ENCODE measurements around the gene PDLIM1. TPM values are rescaled to one million over a fixed set of nuclear protein-coding genes. Genes with fewer than 3 reads are reported as not detected.
A peak's percentile ranks its signal among the peaks of the same experiment; 100 is the strongest.

PDLIM1 gene
- total and polyA plus RNA-seq, 9 of the 15 experiments (the other 6 are each of a cell fraction or from before 2014, with no cell fraction given), result 19.8 to 164 (median 39.1) TPM

GRCh38 chr10:95336702-95337101 lies 45.9 kb upstream of the PDLIM1 start:
- peak in 2 of 4 experiments; percentile 23 to 45 for DNase-seq (ENCODE audit: extremely low read depth in 1 of 4, low spot score in 3 of 4)
- no peaks in the 10 kb centered on the region for H4K20me1 ChIP-seq (replicated peaks; ENCODE audit: control insufficient read depth, insufficient read depth, low read length)
- H3K4me1 ChIP-seq (replicated peaks in 1 of 2; ENCODE audit: control insufficient read depth in 2 of 2, insufficient read depth in 2 of 2, low read length in 2 of 2), result peaks cover 5 to 9% of the 10 kb centered on the region in 2 experiments; a peak in 4 of 5 replicates
- no peaks in the 10 kb centered on the region for H3K9me3 ChIP-seq (replicated peaks; ENCODE audit: control insufficient read depth, insufficient read depth, low read depth, low read length)
- H3K9me1 ChIP-seq (ENCODE audit: control insufficient read depth, insufficient read depth, low read length), result no peaks in the 10 kb centered on the region
- BruUV-seq (replicated peaks), result no TSS peak
- no peak overlapping the region for H3K27ac ChIP-seq (ENCODE audit: extremely low read depth, low read depth, low read length)
- no peak overlapping the region for H3K4me2 ChIP-seq (ENCODE audit: insufficient read depth, low read length)
- no peaks in the 10 kb centered on the region for H3K79me2 ChIP-seq (ENCODE audit: control insufficient read depth, insufficient read depth, low read length)
- in situ Hi-C loops (cut with MboI), result no loop called here
- H3K9ac ChIP-seq (ENCODE audit: insufficient read depth in 1 of 2, low read depth in 2 of 2, low read length in 2 of 2), result peak overlapping the region in 1 of 2 experiments; percentile 50; a peak in 1 of 4 replicates
- no peaks in the 10 kb centered on the region; a peak in 1 of 5 replicates for H3K27me3 ChIP-seq (ENCODE audit: control insufficient read depth in 2 of 2, insufficient read depth in 2 of 2, low read length in 2 of 2)
- H2AFZ ChIP-seq (ENCODE audit: low read depth, low read length), result no peak overlapping the region
- POLR2A ChIA-PET, result interaction anchor here (0.6 kb wide), 1 partner anchor 214 kb away, joined by 3 read pairs; no protein-coding TSS in a partner anchor
- intact Hi-C loops (cut with micrococcal nuclease), result no loop called here
- WGBS (ENCODE audit: insufficient coverage, low coverage, missing lambda C conversion rate), result 61% methylated on average over 3 of the region's 9 CpGs
- CTCF ChIA-PET (ENCODE audit: low intra/inter-chr PET ratio), result no interaction called here
- H3K4me3 ChIP-seq, result no peak overlapping the region
- H3K36me3 ChIP-seq (ENCODE audit: control insufficient read depth, insufficient read depth, low read length), result no peaks in the 10 kb centered on the region; the same call in 2 of the 3 replicates
- no peak for FAIRE-seq
- peak; percentile 90 for ATAC-seq
- TF ChIP-seq CTCF (IDR thresholded peaks at IDR 0.05 in 2 of 3, conservative IDR thresholded peaks at IDR 0.05 in 1 of 3; ENCODE audit: insufficient read depth in 2 of 3, low read depth in 1 of 3, low read length in 3 of 3) (peak in 2 of 3 experiments; percentile 46 to 48; a peak in 4 of 6 replicates), DEAF1 (CRISPR knock-in tag; IDR thresholded peaks at IDR 0.05) (0 out of 2 replicates have a peak, but pooled peaks have one; percentile 9), ASH1L (IDR thresholded peaks at IDR 0.05; ENCODE audit: borderline replicate concordance, low read depth, partially characterized antibody) (no peak), ZNF518B (CRISPR knock-in tag; IDR thresholded peaks at IDR 0.05) (no peak), RAD21 (CRISPR knock-in tag; conservative IDR thresholded peaks at IDR 0.05 in 1 of 2, IDR thresholded peaks at IDR 0.05 in 1 of 2) (peak; percentile 40 to 65; a peak in 3 of 4 replicates), WHSC1 (IDR thresholded peaks at IDR 0.05; ENCODE audit: low read length) (no peak), ZFP36 (IDR thresholded peaks at IDR 0.05; ENCODE audit: low read depth, low read length, partially characterized antibody) (no peak), PATZ1 (CRISPR knock-in tag; IDR thresholded peaks at IDR 0.05; ENCODE audit: borderline replicate concordance) (no peak), CREM (IDR thresholded peaks at IDR 0.05; ENCODE audit: low read depth) (no peak), ZFP1 (CRISPR knock-in tag; IDR thresholded peaks at IDR 0.05) (no peak), SAFB2 (IDR thresholded peaks at IDR 0.05; ENCODE audit: borderline replicate concordance, low read depth, low read length, severe bottlenecking) (no peak), POLR2B (IDR thresholded peaks at IDR 0.05; ENCODE audit: low read depth, partially characterized antibody) (no peak)

Data from K562 (cell line).